ENCODE data around the gene HOXB3.
"Not testable (repeated sequence)": the region's sequence is repeated elsewhere in the genome, so short reads cannot be mapped to it uniquely, and the experiment has no call there.

HOXB3 gene

DNA sequence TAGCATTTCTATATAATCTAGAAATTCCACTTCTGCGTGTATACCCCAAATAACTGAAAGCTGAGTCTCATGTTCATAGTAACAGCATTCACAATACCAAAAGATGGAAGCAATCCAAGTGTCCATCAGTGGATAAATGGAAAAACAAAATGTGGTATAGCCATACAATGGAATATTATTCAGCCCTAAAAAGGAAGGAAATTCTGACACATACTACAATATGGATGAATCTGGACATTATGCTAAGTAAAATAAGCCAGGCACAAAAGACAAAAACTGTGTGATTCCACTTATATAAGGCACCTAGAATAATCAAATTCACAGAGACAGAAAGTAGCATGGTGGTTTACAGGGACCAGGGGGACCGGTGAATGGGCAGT is 79.7 kb downstream of the HOXB3 start:
- no peak for TF ChIP-seq JUND (IDR thresholded peaks at IDR 0.05; ENCODE audit: low read depth)
- in situ Hi-C loops (cut with HindIII; ENCODE audit: low pct_unique_long_range_greater_than_20kb, low sequenced_read_pairs), result no loop called here
- DNase-seq (ENCODE audit: low read depth in 1 of 2, low spot score in 1 of 2), result no peak

DNA sequence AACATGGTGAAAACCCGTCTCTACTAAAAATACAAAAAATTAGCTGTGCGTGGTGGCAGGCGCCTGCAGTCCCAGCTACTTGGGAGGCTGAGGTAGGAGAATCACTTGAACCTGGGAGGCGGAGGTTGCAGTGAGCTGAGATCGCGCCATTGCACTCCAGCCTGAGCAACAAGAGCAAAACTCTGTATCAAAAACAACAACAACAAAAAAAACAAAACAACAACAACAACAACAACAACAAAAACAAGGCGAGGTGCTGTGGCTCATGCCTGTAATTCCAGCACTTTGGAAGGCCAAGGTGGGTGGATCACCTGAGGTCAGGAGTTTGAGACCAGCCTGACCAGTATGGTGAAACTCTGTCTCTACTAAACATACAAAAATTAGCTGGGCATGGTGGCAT is 80.3 kb downstream of the HOXB3 start:
- in situ Hi-C loops (cut with HindIII; ENCODE audit: low pct_unique_long_range_greater_than_20kb, low sequenced_read_pairs); DNase-seq (ENCODE audit: low read depth in 1 of 2, low spot score in 1 of 2): not testable (repeated sequence)

DNA sequence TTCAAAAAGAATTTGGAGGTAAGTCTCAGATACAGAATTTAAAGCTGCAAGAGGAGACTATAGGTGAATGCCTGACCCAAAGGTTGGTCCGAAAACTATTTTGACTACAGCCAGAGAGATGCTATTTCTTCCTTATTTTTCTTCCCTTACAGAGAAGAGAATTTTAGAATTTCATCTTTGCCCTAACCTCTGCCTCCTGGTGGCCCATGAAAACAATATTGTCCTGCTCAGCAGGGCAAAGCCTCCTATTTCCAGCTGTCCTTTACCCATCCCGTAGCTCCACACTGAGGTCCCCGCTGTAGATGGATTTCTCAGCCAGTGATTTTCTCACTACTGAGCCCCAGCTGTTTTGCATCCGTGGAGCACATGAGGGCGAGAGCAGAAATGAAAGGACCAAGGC is 83.8 kb downstream of the HOXB3 start:
- no peak for DNase-seq (ENCODE audit: low read depth in 1 of 2, low spot score in 1 of 2)
- no peak for TF ChIP-seq JUND (IDR thresholded peaks at IDR 0.05; ENCODE audit: low read depth)
- in situ Hi-C loops (cut with HindIII; ENCODE audit: low pct_unique_long_range_greater_than_20kb, low sequenced_read_pairs), result no loop called here

DNA sequence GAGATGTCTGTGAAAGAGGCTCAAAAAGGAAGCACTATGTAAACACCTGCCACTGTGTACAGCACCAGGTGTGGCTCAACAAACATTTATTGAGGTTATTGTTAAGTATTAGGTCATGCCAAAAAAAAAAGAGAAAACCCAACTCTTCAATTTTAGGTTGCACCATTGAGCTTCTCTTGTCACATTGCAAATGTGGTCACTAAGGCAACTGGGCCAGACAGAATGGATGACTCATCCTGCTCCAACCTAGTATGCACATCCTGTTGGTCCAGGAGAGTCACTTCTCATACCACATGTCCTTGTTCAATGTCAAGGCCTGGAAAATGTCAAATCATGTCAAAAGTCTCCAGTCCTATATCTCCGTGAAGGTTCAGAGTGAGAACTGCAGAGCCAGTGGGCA is 84.3 kb downstream of the HOXB3 start:
- TF ChIP-seq JUND (IDR thresholded peaks at IDR 0.05; ENCODE audit: low read depth), result peak; percentile 67; the same call in 1 of the 2 replicates
- in situ Hi-C loops (cut with HindIII; ENCODE audit: low pct_unique_long_range_greater_than_20kb, low sequenced_read_pairs), result no loop called here
- peak in 1 of 2 experiments; percentile 87 for DNase-seq (ENCODE audit: low read depth in 1 of 2, low spot score in 1 of 2)

DNA sequence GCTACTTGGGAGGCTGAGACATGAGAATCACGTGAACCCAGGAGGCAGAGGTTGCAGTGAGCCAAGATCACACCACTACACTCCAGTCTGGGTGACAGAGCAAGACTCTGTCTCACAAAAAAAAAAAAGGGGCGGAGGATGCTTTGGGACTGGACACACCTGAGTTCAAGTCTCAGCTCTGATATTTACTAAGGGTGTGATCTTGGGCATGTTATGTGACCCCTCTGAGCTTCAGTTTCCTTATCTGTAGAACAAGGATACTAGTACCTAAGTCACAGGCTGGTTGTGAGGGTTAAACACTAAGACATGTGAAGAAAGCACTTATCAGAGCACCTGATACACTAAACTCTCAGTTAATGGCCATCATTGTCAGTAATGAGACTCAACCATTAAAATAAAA is 85.1 kb downstream of the HOXB3 start:
- no peak for TF ChIP-seq JUND (IDR thresholded peaks at IDR 0.05; ENCODE audit: low read depth)
- in situ Hi-C loops (cut with HindIII; ENCODE audit: low pct_unique_long_range_greater_than_20kb, low sequenced_read_pairs), result no loop called here
- DNase-seq (ENCODE audit: low read depth in 1 of 2, low spot score in 1 of 2), result no peak

DNA sequence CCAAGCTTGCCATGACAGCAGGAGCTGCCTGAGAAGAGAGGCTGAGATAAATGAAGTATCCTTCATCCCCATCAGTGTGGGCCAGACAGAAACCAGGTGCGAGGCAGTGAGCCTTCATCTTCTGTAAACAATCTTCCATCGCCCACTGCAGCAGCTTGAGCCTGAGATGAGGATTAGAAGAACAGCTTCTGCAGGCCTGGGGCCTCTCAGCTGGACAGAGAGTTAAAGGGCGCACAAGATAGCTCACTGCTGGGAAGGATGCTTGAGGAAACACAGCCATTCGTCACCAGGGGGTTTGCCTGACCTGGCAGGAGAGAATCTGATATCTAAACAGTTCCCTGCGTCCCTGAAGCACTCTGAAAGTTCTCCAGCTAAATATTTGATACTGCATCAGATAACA is 86.3 kb downstream of the HOXB3 start:
- peak in 1 of 2 experiments; percentile 42 for DNase-seq (ENCODE audit: low read depth in 1 of 2, low spot score in 1 of 2)
- TF ChIP-seq JUND (IDR thresholded peaks at IDR 0.05; ENCODE audit: low read depth), result no peak
- in situ Hi-C loops (cut with HindIII; ENCODE audit: low pct_unique_long_range_greater_than_20kb, low sequenced_read_pairs), result no loop called here

DNA sequence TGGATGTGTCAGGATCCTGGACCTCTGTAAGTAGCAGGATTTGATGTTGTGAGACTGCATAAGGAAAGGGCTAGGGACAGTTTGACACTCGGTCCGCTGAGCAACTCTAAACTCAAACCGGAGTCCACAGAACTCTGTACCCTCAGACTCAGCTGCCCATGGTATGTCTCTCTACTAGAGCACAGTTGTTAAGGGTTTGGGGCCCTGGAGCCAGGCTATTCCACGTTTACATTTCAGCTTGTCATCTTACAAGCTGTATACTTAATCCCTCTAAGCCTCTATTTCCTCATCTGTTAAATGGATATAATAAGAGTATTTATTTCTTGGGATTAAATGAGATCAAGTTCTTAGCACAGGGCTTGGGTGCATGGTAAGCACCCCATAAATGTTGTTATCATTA is 87.1 kb downstream of the HOXB3 start:
- in situ Hi-C loops (cut with HindIII; ENCODE audit: low pct_unique_long_range_greater_than_20kb, low sequenced_read_pairs), result no loop called here
- no peak for TF ChIP-seq JUND (IDR thresholded peaks at IDR 0.05; ENCODE audit: low read depth)

DNA sequence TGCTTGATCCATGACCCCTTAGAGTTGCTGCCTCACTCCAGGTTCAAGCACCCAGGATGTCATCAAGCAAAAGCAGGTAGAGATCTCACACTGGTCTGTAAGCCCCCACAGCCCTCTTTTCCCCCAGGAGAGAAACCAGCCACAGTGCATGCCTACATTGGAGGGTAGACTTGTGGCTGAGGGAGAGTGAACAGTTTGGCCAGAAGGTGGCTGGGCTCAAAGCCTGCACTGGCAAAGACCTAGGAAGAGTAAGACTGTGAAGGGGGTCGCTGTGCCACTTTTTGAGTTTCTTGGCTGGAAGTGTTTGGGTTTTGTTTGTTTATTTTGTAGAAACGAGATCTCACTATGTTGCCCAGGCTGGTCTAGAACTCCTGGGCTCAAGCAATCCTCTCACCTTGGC is 87.7 kb downstream of the HOXB3 start:
- TF ChIP-seq JUND (IDR thresholded peaks at IDR 0.05; ENCODE audit: low read depth), result no peak
- in situ Hi-C loops (cut with HindIII; ENCODE audit: low pct_unique_long_range_greater_than_20kb, low sequenced_read_pairs), result no loop called here
- DNase-seq (ENCODE audit: low read depth in 1 of 2, low spot score in 1 of 2), result no peak

More for the DNA sequence above, 87.1 kb downstream of the HOXB3 start:
- DNase-seq (ENCODE audit: low read depth in 1 of 2, low spot score in 1 of 2), result no peak

DNA sequence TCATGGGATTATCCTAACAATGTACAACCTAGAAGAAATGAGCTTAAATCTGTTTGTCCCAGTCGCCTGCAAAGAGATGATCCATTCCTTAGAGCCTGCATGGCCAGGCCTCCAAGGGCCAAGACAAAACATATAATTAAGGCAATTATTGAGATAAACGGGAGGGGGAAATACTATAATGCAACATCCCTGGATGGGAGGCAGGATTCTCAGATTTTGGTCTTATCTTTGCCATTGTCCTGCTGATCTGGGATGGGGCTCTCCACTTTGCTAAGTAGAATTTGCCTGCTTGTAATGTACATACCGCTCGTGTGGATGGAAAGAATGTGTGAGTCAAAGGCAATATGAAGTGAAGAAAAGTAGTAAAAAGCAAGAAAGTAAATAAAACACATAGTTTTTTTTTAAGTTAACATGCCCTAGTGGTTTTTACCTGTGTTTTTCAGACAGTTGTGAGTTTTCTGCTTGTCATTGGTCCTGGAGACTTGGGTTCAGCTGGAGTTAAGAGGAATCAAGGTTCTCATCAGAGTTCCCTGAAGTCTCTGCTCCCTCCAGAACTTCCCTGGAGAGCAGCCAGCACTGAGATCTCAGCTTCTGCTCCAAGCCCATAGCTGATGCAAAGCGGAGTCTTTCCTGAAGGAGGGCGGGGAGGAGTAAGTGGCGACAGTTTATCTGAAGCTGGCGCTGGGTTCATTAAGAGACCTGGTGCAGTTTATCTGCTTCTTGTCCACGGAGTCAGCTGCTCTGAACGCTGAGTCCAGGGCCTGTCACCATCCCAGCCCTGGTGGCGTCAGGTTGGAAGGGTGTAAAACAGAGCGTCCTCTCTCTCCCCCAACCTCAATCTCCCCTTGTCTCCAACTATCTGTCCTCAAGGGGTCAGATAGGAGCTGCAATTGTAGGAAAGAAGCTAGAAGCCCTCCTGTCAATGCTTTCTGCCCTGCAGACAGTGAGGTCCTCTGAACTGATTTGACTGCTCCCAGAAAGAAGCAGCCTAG is 89.3 kb downstream of the HOXB3 start:
- in situ Hi-C loops (cut with HindIII; ENCODE audit: low pct_unique_long_range_greater_than_20kb, low sequenced_read_pairs), result no loop called here
- peak in 1 of 2 experiments; percentile 58 for DNase-seq (ENCODE audit: low read depth in 1 of 2, low spot score in 1 of 2)
- no peak for TF ChIP-seq JUND (IDR thresholded peaks at IDR 0.05; ENCODE audit: low read depth)

DNA sequence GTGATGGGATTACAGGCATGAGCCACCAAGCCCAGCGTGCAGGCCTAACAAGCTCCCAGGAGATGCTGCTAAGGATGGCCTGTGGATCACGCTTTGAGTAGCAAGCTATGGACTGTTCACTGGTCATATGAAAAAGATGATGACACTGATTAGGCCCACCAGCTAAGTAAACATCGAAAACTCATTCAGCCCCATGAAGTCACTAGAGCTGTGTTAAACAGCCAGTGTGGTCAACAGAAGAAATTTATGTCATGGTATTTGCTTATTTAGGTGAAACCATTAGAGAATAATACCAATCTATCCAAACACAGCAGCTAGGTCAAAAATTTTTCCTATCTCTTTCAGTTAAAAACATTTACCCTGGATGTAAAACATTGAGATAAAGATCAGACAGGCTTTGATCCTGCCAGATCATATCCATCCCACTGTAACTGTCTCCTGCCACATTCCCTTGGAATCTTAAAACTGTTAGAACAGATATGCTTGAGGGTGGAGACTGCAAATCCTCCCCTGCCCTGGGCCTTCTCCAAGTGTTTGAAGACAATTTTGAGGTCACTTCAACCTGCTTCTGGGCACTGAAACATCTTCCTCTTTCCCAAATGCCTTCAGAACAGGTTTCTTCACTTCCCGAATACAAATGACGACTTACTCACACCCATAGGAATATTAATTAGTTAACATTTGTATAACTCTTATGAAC is 90.2 kb downstream of the HOXB3 start:
- in situ Hi-C loops (cut with HindIII; ENCODE audit: low pct_unique_long_range_greater_than_20kb, low sequenced_read_pairs), result no loop called here
- peak; percentile 19; the same call in 1 of the 2 replicates for TF ChIP-seq JUND (IDR thresholded peaks at IDR 0.05; ENCODE audit: low read depth)

DNA sequence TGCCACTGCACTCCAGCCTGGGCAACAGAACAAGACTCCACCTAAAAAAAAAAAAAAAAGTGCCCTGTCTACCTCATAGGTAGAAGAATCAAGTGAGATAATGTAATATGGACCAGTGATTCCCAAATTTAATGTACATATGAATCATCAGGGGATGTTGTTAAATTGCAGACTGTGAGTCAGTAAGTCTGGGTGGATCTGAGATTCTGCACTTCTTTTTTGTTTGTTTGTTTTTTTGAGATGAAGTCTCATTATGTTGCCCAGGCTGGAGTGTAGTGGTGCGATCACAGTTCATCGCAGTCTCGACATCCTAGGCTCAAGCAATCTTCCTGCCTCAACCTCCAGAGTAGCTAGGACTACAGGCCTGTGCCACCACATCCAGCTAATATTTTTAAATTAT is 90.8 kb downstream of the HOXB3 start:
- in situ Hi-C loops (cut with HindIII; ENCODE audit: low pct_unique_long_range_greater_than_20kb, low sequenced_read_pairs), result no loop called here
- DNase-seq (ENCODE audit: low read depth in 1 of 2, low spot score in 1 of 2), result no peak
- TF ChIP-seq JUND (IDR thresholded peaks at IDR 0.05; ENCODE audit: low read depth), result no peak

More for the DNA sequence above, 90.2 kb downstream of the HOXB3 start:
- peak in 1 of 2 experiments; percentile 92 for DNase-seq (ENCODE audit: low read depth in 1 of 2, low spot score in 1 of 2)
